ENCODE results near the gene GPD1. TPM values are rescaled to one million over a fixed set of nuclear protein-coding genes. Genes with fewer than 3 reads are reported as not detected.
"Not testable (repeated sequence)": the region's sequence is repeated elsewhere in the genome, so short reads cannot be mapped to it uniquely, and the experiment has no call there.

The GPD1 gene
- total RNA-seq, 2 donors from 2014 or later: 0.35 TPM; not detected in 1

- H3K27ac Mint-ChIP-seq: peak overlapping the region; percentile 13
- H3K9me3 Mint-ChIP-seq: no peaks in the 10 kb centered on the region
- peak; percentile 29 for ATAC-seq (replicated peaks)
- no peaks in the 10 kb centered on the region for H3K27me3 Mint-ChIP-seq
- H3K4me3 Mint-ChIP-seq: no peak overlapping the region
- H3K36me3 Mint-ChIP-seq (ENCODE audit: low read depth): peaks cover 21% of the 10 kb centered on the region
- H3K4me1 Mint-ChIP-seq: peaks cover 17% of the 10 kb centered on the region
These were observed 47.4 kb downstream of the GPD1 start for GRCh38 chr12:50151047-50151687.

GRCh38 chr12:50154947-50155346 is 51.1 kb downstream of the GPD1 start:
- H3K27ac Mint-ChIP-seq; H3K4me3 Mint-ChIP-seq; H3K9me3 Mint-ChIP-seq; H3K27me3 Mint-ChIP-seq; ATAC-seq (replicated peaks): not testable (repeated sequence)
- Mint-ChIP-seq H3K36me3 (ENCODE audit: low read depth) (peaks cover 32% of the 10 kb centered on the region), H3K4me1 (peaks cover 29% of the 10 kb centered on the region)

- Mint-ChIP-seq H3K36me3 (ENCODE audit: low read depth) (peaks cover 37% of the 10 kb centered on the region), H3K27me3 (no peaks in the 10 kb centered on the region), H3K9me3 (no peaks in the 10 kb centered on the region), H3K4me1 (peaks cover 21% of the 10 kb centered on the region), H3K27ac (peak overlapping the region; percentile 29), H3K4me3 (no peak overlapping the region)
- no peak for ATAC-seq (replicated peaks)
These were observed 52.8 kb downstream of the GPD1 start for GRCh38 chr12:50156641-50157040.

- no peaks in the 10 kb centered on the region for H3K9me3 Mint-ChIP-seq
- H3K4me1 Mint-ChIP-seq: peaks cover 21% of the 10 kb centered on the region
- H3K27ac Mint-ChIP-seq: peak overlapping the region; percentile 29
- peak; percentile 86 for ATAC-seq (replicated peaks)
- H3K36me3 Mint-ChIP-seq (ENCODE audit: low read depth): peaks cover 37% of the 10 kb centered on the region
- peak overlapping the region; percentile 25 for H3K4me3 Mint-ChIP-seq
- no peaks in the 10 kb centered on the region for H3K27me3 Mint-ChIP-seq
These were observed 53.5 kb downstream of the GPD1 start for GRCh38 chr12:50157259-50157658.

- no peaks in the 10 kb centered on the region for H3K27me3 Mint-ChIP-seq
- H3K4me3 Mint-ChIP-seq: no peak overlapping the region
- H3K9me3 Mint-ChIP-seq: no peaks in the 10 kb centered on the region
- peaks cover 26% of the 10 kb centered on the region for H3K4me1 Mint-ChIP-seq
- no peak for ATAC-seq (replicated peaks)
- H3K27ac Mint-ChIP-seq: no peak overlapping the region
- H3K36me3 Mint-ChIP-seq (ENCODE audit: low read depth): peaks cover 31% of the 10 kb centered on the region
These were observed 56.8 kb downstream of the GPD1 start for GRCh38 chr12:50160643-50161042.

Other genes starting within 250 kb of the GPD1 start
- 1 to 10 TPM in 1 of 2 donors, under 1 TPM in 1; 0.73 to 1.6 TPM for gene FAIM2, start 200.1 kb upstream of the GPD1 start, total RNA-seq
- gene AQP2, start 153.3 kb upstream of the GPD1 start, total RNA-seq: not detected
- not detected for gene AQP5, start 142.1 kb upstream of the GPD1 start, total RNA-seq
- not detected for gene AQP6, start 131.1 kb upstream of the GPD1 start, total RNA-seq
- 100 to 1,000 TPM; 132 to 145 TPM for gene RACGAP1, start 78.5 kb upstream of the GPD1 start, total RNA-seq
- 1 to 10 TPM in 1 of 2 donors, under 1 TPM in 1; 0.53 to 1.4 TPM for gene ASIC1, start 46.4 kb upstream of the GPD1 start, total RNA-seq
- gene SMARCD1, start 18.7 kb upstream of the GPD1 start, total RNA-seq: 10 to 100 TPM; 29.4 to 57.3 TPM
- 10 to 100 TPM; 29.8 to 55.5 TPM for gene COX14, start 8.2 kb downstream of the GPD1 start, total RNA-seq
- 10 to 100 TPM; 72.0 to 77.6 TPM for gene CERS5, start 63.4 kb downstream of the GPD1 start, total RNA-seq
- gene LIMA1, start 179.5 kb downstream of the GPD1 start, total RNA-seq: 10 to 100 TPM; 61.8 to 65.7 TPM